H1 (cell line): ENCODE measurements around the gene SLMAP. TPM values are rescaled to one million over a fixed set of nuclear protein-coding genes. Genes with fewer than 3 reads are reported as not detected.

Source experiments
- CTCF ChIA-PET: fragments of 300-600 bp; sonication (Branson Sonifier 250); formaldehyde crosslinking; loops from one replicate; lab custom pipeline; 2021; ENCODE audit not compliant: partially characterized antibody; lab: Charles Lee
- POLR2A ChIA-PET: fragments of 300-600 bp; sonication (Branson Sonifier 250); formaldehyde crosslinking; loops from one replicate; lab custom pipeline; 2021; ENCODE audit warnings: inconsistent platforms; ENCODE audit not compliant: partially characterized antibody; lab: Charles Lee
- DNase-seq, 2 experiments: peaks; one replicate each; pipeline versions ENCODE4 v3.0.0 to v3.0.0-alpha.2; 2010 to 2022; ENCODE audit warnings: low spot score in 2 of 2, low read depth in 1 of 2, mixed read lengths in 1 of 2
- FAIRE-seq: peaks from 2 replicates; lab custom pipeline; 2011; peaks lifted over from hg19 to GRCh38; lab: Jason Lieb, UNC
- H2AFZ ChIP-seq: 2 replicates; pipeline ENCODE4 v1.8.1; 2012; ENCODE audit warnings: low read length, inconsistent platforms
- H2AK5ac ChIP-seq: 2 replicates; pipeline ENCODE4 v1.6.1; 2013; ENCODE audit warnings: low read depth, low read length
- H2BK120ac ChIP-seq: replicated peaks from 2 replicates; pipeline ENCODE3; 2013; ENCODE audit warnings: low read depth, low read length, inconsistent platforms
- H2BK12ac ChIP-seq: 2 replicates; pipeline ENCODE4 v1.6.1; 2013; ENCODE audit warnings: low read depth, low read length
- H2BK15ac ChIP-seq: 2 replicates; pipeline ENCODE4 v1.6.1; 2013; ENCODE audit warnings: low read length
- H2BK20ac ChIP-seq: 2 replicates; pipeline ENCODE4 v1.6.1; 2013; ENCODE audit warnings: low read length
- H2BK5ac ChIP-seq: 2 replicates; pipeline ENCODE4 v1.6.1; 2013; ENCODE audit warnings: low read depth, low read length
- H3K14ac ChIP-seq: 2 replicates; pipeline ENCODE4 v1.6.1; 2013; ENCODE audit warnings: inconsistent platforms; ENCODE audit not compliant: insufficient read length
- H3K18ac ChIP-seq: 2 replicates; pipeline ENCODE4 v1.6.1; 2013; ENCODE audit warnings: low read length; ENCODE audit errors: extremely low read depth
- H3K23ac ChIP-seq: 2 replicates; pipeline ENCODE4 v1.6.1; 2013; ENCODE audit warnings: inconsistent platforms; ENCODE audit not compliant: insufficient read length
- H3K23me2 ChIP-seq: 2 replicates; pipeline ENCODE4 v1.6.1; 2013; ENCODE audit warnings: low read depth, low read length
- H3K27ac ChIP-seq: 2 replicates; pipeline ENCODE4 v1.6.1; 2011; ENCODE audit warnings: low read depth, low read length, inconsistent platforms
- H3K27me3 ChIP-seq, 4 experiments: replicated peaks in 1 of 4; 1 replicate in 1 of 4; 2 replicates in 3 of 4; pipeline versions ENCODE4 v1.6.1 to v1.8.1; 2011 to 2013; ENCODE audit warnings: low read length in 3 of 4, mild to moderate bottlenecking in 3 of 4, inconsistent platforms in 2 of 4, mixed read lengths in 2 of 4, moderate library complexity in 1 of 4; ENCODE audit not compliant: control insufficient read depth in 3 of 4, insufficient read depth in 3 of 4; ENCODE audit errors: extremely low read depth in 1 of 4
- H3K36me3 ChIP-seq, 4 experiments: 2 replicates each; pipeline versions ENCODE4 v1.6.1 to v1.8.1; 2011 to 2013; ENCODE audit warnings: mild to moderate bottlenecking in 4 of 4, low read length in 3 of 4, moderate library complexity in 2 of 4, control low read depth in 1 of 4, inconsistent platforms in 1 of 4; ENCODE audit not compliant: insufficient read depth in 4 of 4, control insufficient read depth in 2 of 4
- H3K4ac ChIP-seq: replicated peaks from 2 replicates; pipeline ENCODE3; 2013; ENCODE audit warnings: low read length, low read depth, mixed read lengths, inconsistent platforms; ENCODE audit not compliant: insufficient read length
- H3K4me1 ChIP-seq, 4 experiments: replicated peaks in 1 of 4; 1 replicate in 1 of 4; 2 replicates in 3 of 4; pipeline versions ENCODE4 v1.6.1 to v1.8.1; 2011 to 2013; ENCODE audit warnings: low read length in 3 of 4, inconsistent platforms in 2 of 4, mixed read lengths in 1 of 4; ENCODE audit not compliant: insufficient read depth in 4 of 4, control insufficient read depth in 3 of 4
- H3K4me2 ChIP-seq, 2 experiments: 2 replicates each; pipeline versions ENCODE4 v1.6.1 to v1.8.1; 2011 to 2013; ENCODE audit warnings: low read depth in 2 of 2, low read length in 2 of 2, control low read depth in 1 of 2, inconsistent platforms in 1 of 2, mild to moderate bottlenecking in 1 of 2; ENCODE audit not compliant: insufficient read depth in 1 of 2
- H3K4me3 ChIP-seq, 4 experiments: fragments of 200-600, 300-600 bp in 1 of 4; sonication (generic), shearing (Covaris generic), sonication (Bioruptor Twin) in 1 of 4; 2 replicates each; pipeline versions ENCODE4 v1.5.1 to v1.8.1; 2011 to 2016; ENCODE audit warnings: low read length in 4 of 4, low read depth in 3 of 4, control low read depth in 2 of 4, inconsistent platforms in 2 of 4, mild to moderate bottlenecking in 2 of 4, mixed read lengths in 1 of 4, moderate library complexity in 1 of 4; ENCODE audit not compliant: insufficient read depth in 2 of 4; ENCODE audit errors: extremely low read depth in 1 of 4
- H3K56ac ChIP-seq: replicated peaks from 2 replicates; pipeline ENCODE3; 2013; ENCODE audit warnings: low read depth, mild to moderate bottlenecking, mixed read lengths, low read length, inconsistent platforms; ENCODE audit not compliant: insufficient read length
- H3K79me1 ChIP-seq: 2 replicates; pipeline ENCODE4 v1.6.1; 2013; ENCODE audit warnings: low read depth, low read length, control low read depth
- H3K79me2 ChIP-seq, 2 experiments: 2 replicates each; pipeline versions ENCODE4 v1.6.1 to v1.8.1; 2012 to 2013; ENCODE audit warnings: low read length in 2 of 2, mild to moderate bottlenecking in 2 of 2, inconsistent platforms in 1 of 2; ENCODE audit not compliant: insufficient read depth in 2 of 2, control insufficient read depth in 1 of 2
- H3K9ac ChIP-seq, 4 experiments: replicated peaks in 1 of 4; 1 replicate in 1 of 4; 2 replicates in 3 of 4; pipeline versions ENCODE4 v1.6.1 to v1.8.1; 2011 to 2013; ENCODE audit warnings: low read depth in 3 of 4, low read length in 3 of 4, control low read depth in 2 of 4, mild to moderate bottlenecking in 2 of 4, moderate library complexity in 2 of 4, inconsistent platforms in 1 of 4; ENCODE audit errors: extremely low read depth in 1 of 4
- H3K9me3 ChIP-seq, 2 experiments: 2 replicates each; pipeline versions ENCODE4 v1.6.1 to v1.8.1; 2012 to 2013; ENCODE audit warnings: mild to moderate bottlenecking in 2 of 2, moderate library complexity in 2 of 2, control low read depth in 1 of 2, inconsistent platforms in 1 of 2, low read depth in 1 of 2, low read length in 1 of 2, mixed read lengths in 1 of 2; ENCODE audit not compliant: insufficient read depth in 2 of 2
- H4K20me1 ChIP-seq, 2 experiments: replicated peaks in 1 of 2; 2 replicates each; pipeline versions ENCODE3 to v1.8.1; 2011 to 2013; ENCODE audit warnings: inconsistent platforms in 2 of 2, low read length in 2 of 2, mild to moderate bottlenecking in 1 of 2; ENCODE audit not compliant: insufficient read depth in 2 of 2, control insufficient read depth in 1 of 2
- H4K5ac ChIP-seq: 2 replicates; pipeline ENCODE4 v1.6.1; 2013; ENCODE audit warnings: low read length, low read depth, mixed read lengths, inconsistent platforms; ENCODE audit not compliant: insufficient read length
- H4K8ac ChIP-seq: 2 replicates; pipeline ENCODE4 v1.8.0; 2013; ENCODE audit warnings: mild to moderate bottlenecking, moderate library complexity, low read length, inconsistent platforms; ENCODE audit not compliant: insufficient read depth; ENCODE audit errors: extremely low read depth
- H4K91ac ChIP-seq: replicated peaks from 2 replicates; pipeline ENCODE3; 2013; ENCODE audit warnings: low read length, mixed read lengths, inconsistent platforms; ENCODE audit not compliant: insufficient read length
- JUND ChIP-seq: IDR thresholded peaks from 2 replicates; pipeline ENCODE4 v1.6.1; 2011; ENCODE audit warnings: mild to moderate bottlenecking, improper control_type of control experiment, low read length
- KDM1A ChIP-seq: fragments of 200-600, 300-600 bp; sonication (generic); IDR thresholded peaks from 2 replicates; pipeline ENCODE4 v1.7.1; 2016; ENCODE audit warnings: mild to moderate bottlenecking, low read length, borderline replicate concordance
- WGBS, 2 experiments: shearing (Covaris generic) in 1 of 2; methylation state at CpG; one replicate each; pipeline versions ENCODE4 v1.1.6 to v1.1.7; 2013 to 2015; ENCODE audit warnings: low lambda C conversion rate in 2 of 2, mixed read lengths in 2 of 2, inconsistent platforms in 1 of 2, low coverage in 1 of 2, missing lambda C conversion rate in 1 of 2; ENCODE audit not compliant: insufficient replicate concordance in 2 of 2, insufficient coverage in 1 of 2, insufficient read length in 1 of 2; ENCODE audit errors: extremely low coverage in 1 of 2, missing lambda C conversion rate in 1 of 2; 5-methylcytosine and 5-hydroxymethylcytosine counted together
- polyA plus RNA-seq, 7 experiments: library from polyadenylated mRNA; depleted of rRNA in 3 of 7; stranded (reverse) in 5 of 7; unstranded in 2 of 7; fragments of >200 nt in 5 of 7; fragments of 200-250 nt in 2 of 7; gene quantifications; 1 replicate in 5 of 7; 2 replicates in 1 of 7; 4 replicates in 1 of 7; pipeline versions ENCODE4 v1.2.1 to v1.2.3, GENCODE V29; 2011 to 2013; ENCODE audit warnings: missing spikeins in 2 of 7, mixed read lengths in 2 of 7
- total RNA-seq: library from RNA; stranded (reverse); fragmentation: NEBNext Ultra II Directional; extraction: Animal tissue kit (Norgen Biotek cat#: 25700); gene quantifications from 2 replicates; pipeline ENCODE4 v1.2.1, GENCODE V29; 2021

The SLMAP gene
- total and polyA plus RNA-seq, 2 of the 8 experiments (the other 6 are each of a cell fraction or from before 2014, with no cell fraction given): 13.6 to 70.4 TPM

GRCh38 chr3:57973715-57974477, 217.8 kb downstream of the SLMAP start:
- Histone ChIP-seq H3K9ac (no peak overlapping the region), H2AK5ac (no peak overlapping the region)
- WGBS, 2 experiments: 94% methylated on average over 13 of the region's 13 CpGs; no CpG with 5 or more reads in 1 of the 2 experiments
- TF ChIP-seq JUND (no peak), KDM1A (peak; percentile 54; the same call in 1 of the 2 replicates)
- TF ChIP-seq, all 59 proteins: peak for 1
- CTCF ChIA-PET: interaction anchor here (0.9 to 1.9 kb wide), 11 partner anchors 8 to 192 kb away, joined by 3 to 6 read pairs (median 4); no protein-coding TSS in a partner anchor
- no peak overlapping the region for H3K27ac ChIP-seq
- no peak overlapping the region for H2AFZ ChIP-seq
- H2BK12ac ChIP-seq: no peak overlapping the region
- no peak overlapping the region for H4K5ac ChIP-seq
- no peak overlapping the region for H3K4me3 ChIP-seq
- no peak overlapping the region for H2BK120ac ChIP-seq
- no peak overlapping the region for H3K4ac ChIP-seq
- H3K79me2 ChIP-seq: no peaks in the 10 kb centered on the region
- no peak overlapping the region for H4K8ac ChIP-seq
- H3K27me3 ChIP-seq: no peaks in the 10 kb centered on the region
- no peak overlapping the region for H4K91ac ChIP-seq
- H3K23ac ChIP-seq: no peak overlapping the region
- no peaks in the 10 kb centered on the region for H3K36me3 ChIP-seq
- no peaks in the 10 kb centered on the region for H3K23me2 ChIP-seq
- H4K20me1 ChIP-seq: no peaks in the 10 kb centered on the region
- no peak overlapping the region for H3K18ac ChIP-seq
- H3K4me2 ChIP-seq: no peak overlapping the region
- H3K79me1 ChIP-seq: no peaks in the 10 kb centered on the region
- POLR2A ChIA-PET: interaction anchor here (1.6 kb wide), 1 partner anchor 14 kb away, joined by 3 read pairs; no protein-coding TSS in a partner anchor
- no peak overlapping the region for H3K14ac ChIP-seq
- DNase-seq (no peak), FAIRE-seq (no peak)
- H2BK15ac ChIP-seq: no peak overlapping the region
- peaks cover 0 to 10% (median 3%) of the 10 kb centered on the region in 4 experiments; a peak in 6 of 7 replicates for H3K4me1 ChIP-seq
- H3K56ac ChIP-seq: no peak overlapping the region
- no peak overlapping the region for H2BK5ac ChIP-seq
- no peaks in the 10 kb centered on the region for H3K9me3 ChIP-seq
- no peak overlapping the region for H2BK20ac ChIP-seq
